HCT116 (cell line): Measurements from ENCODE around the gene FANCG.

Experiments
- EZH2 ChIP-seq: fragments of 200-600 bp; sonication (generic); IDR thresholded peaks from 2 replicates; pipeline ENCODE4 v1.6.1; 2017; ENCODE audit warnings: antibody characterized with exemption, mixed run types
- EZH2phosphoT487 ChIP-seq: fragments of 200-600 bp; IDR thresholded peaks from 2 replicates; pipeline ENCODE4 v1.6.1; 2018; ENCODE audit warnings: antibody characterized with exemption, borderline replicate concordance
- FOSL1 ChIP-seq: IDR thresholded peaks from 2 replicates; pipeline ENCODE4 v1.6.1; 2012; ENCODE audit warnings: low read depth
- POLR2AphosphoS5 ChIP-seq: IDR thresholded peaks from 2 replicates; pipeline ENCODE4 v1.6.1; 2011; ENCODE audit warnings: mild to moderate bottlenecking, low read depth, low read length, moderate library complexity
- SIN3A ChIP-seq: IDR thresholded peaks from 2 replicates; pipeline ENCODE4 v1.6.1; 2012; ENCODE audit warnings: low read depth
- SRF ChIP-seq: IDR thresholded peaks from 2 replicates; pipeline ENCODE4 v1.6.1; 2012; ENCODE audit warnings: low read depth
- ZBTB33 ChIP-seq: IDR thresholded peaks from 2 replicates; pipeline ENCODE4 v1.6.1; 2011; ENCODE audit warnings: mild to moderate bottlenecking, low read length, moderate library complexity; ENCODE audit not compliant: insufficient replicate concordance; ENCODE audit errors: extremely low read depth
- ZNF274 ChIP-seq: fragments of 200-500 bp; sonication (Bioruptor generic); IDR thresholded peaks from 2 replicates; pipeline ENCODE4 v1.6.1; 2014; ENCODE audit warnings: mild to moderate bottlenecking, low read depth, low read length, inconsistent platforms
- TF ChIP-seq, protein P1 (sequence below): IDR thresholded peaks from 2 replicates; pipeline ENCODE4 v1.6.1; 2012; ENCODE audit warnings: low read depth
- TF ChIP-seq, protein P2 (sequence below), 3 experiments: fragments of 200-600 bp in 1 of 3; sonication (generic) in 1 of 3; IDR thresholded peaks in 2 of 3; conservative IDR thresholded peaks in 1 of 3; 2 replicates each; pipeline ENCODE4 v1.5.1; 2012 to 2017; ENCODE audit warnings: low read depth in 2 of 3, low read length in 2 of 3, antibody characterized with exemption in 1 of 3, borderline replicate concordance in 1 of 3, control low read depth in 1 of 3, mild to moderate bottlenecking in 1 of 3, mixed read lengths in 1 of 3, mixed run types in 1 of 3, moderate library complexity in 1 of 3; ENCODE audit not compliant: insufficient read depth in 1 of 3
- TF ChIP-seq, protein P3 (sequence below): IDR thresholded peaks from 2 replicates; pipeline ENCODE4 v1.6.1; 2012

- TF ChIP-seq POLR2AphosphoS5 (no peak), SIN3A (no peak), ZNF274 (no peak), EZH2phosphoT487 (no peak), ZBTB33 (no peak), FOSL1 (no peak), SRF (no peak), EZH2 (no peak)
- TF ChIP-seq, protein P1, sequence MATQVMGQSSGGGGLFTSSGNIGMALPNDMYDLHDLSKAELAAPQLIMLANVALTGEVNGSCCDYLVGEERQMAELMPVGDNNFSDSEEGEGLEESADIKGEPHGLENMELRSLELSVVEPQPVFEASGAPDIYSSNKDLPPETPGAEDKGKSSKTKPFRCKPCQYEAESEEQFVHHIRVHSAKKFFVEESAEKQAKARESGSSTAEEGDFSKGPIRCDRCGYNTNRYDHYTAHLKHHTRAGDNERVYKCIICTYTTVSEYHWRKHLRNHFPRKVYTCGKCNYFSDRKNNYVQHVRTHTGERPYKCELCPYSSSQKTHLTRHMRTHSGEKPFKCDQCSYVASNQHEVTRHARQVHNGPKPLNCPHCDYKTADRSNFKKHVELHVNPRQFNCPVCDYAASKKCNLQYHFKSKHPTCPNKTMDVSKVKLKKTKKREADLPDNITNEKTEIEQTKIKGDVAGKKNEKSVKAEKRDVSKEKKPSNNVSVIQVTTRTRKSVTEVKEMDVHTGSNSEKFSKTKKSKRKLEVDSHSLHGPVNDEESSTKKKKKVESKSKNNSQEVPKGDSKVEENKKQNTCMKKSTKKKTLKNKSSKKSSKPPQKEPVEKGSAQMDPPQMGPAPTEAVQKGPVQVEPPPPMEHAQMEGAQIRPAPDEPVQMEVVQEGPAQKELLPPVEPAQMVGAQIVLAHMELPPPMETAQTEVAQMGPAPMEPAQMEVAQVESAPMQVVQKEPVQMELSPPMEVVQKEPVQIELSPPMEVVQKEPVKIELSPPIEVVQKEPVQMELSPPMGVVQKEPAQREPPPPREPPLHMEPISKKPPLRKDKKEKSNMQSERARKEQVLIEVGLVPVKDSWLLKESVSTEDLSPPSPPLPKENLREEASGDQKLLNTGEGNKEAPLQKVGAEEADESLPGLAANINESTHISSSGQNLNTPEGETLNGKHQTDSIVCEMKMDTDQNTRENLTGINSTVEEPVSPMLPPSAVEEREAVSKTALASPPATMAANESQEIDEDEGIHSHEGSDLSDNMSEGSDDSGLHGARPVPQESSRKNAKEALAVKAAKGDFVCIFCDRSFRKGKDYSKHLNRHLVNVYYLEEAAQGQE, result no peak
- TF ChIP-seq, protein P2, sequence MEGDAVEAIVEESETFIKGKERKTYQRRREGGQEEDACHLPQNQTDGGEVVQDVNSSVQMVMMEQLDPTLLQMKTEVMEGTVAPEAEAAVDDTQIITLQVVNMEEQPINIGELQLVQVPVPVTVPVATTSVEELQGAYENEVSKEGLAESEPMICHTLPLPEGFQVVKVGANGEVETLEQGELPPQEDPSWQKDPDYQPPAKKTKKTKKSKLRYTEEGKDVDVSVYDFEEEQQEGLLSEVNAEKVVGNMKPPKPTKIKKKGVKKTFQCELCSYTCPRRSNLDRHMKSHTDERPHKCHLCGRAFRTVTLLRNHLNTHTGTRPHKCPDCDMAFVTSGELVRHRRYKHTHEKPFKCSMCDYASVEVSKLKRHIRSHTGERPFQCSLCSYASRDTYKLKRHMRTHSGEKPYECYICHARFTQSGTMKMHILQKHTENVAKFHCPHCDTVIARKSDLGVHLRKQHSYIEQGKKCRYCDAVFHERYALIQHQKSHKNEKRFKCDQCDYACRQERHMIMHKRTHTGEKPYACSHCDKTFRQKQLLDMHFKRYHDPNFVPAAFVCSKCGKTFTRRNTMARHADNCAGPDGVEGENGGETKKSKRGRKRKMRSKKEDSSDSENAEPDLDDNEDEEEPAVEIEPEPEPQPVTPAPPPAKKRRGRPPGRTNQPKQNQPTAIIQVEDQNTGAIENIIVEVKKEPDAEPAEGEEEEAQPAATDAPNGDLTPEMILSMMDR (IDR thresholded peaks at IDR 0.05 in 2 of 3, conservative IDR thresholded peaks at IDR 0.05 in 1 of 3; ENCODE audit: borderline replicate concordance in 1 of 3, insufficient read depth in 1 of 3, low read depth in 2 of 3, low read length in 2 of 3), result no peak
- TF ChIP-seq, protein P3, sequence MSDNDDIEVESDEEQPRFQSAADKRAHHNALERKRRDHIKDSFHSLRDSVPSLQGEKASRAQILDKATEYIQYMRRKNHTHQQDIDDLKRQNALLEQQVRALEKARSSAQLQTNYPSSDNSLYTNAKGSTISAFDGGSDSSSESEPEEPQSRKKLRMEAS, result no peak
These were observed 5.6 kb downstream of the FANCG start for GRCh38 chr9:35074141-35074540.
